ENCODE results near the gene ORC1. TPM values are rescaled to one million over a fixed set of nuclear protein-coding genes. Genes with fewer than 3 reads are reported as not detected.

The ORC1 gene
- total and polyA plus RNA-seq, 2 of the 8 experiments (the other 6 are each of a cell fraction or from before 2014, with no cell fraction given), result 36.9 to 49.0 TPM

DNA sequence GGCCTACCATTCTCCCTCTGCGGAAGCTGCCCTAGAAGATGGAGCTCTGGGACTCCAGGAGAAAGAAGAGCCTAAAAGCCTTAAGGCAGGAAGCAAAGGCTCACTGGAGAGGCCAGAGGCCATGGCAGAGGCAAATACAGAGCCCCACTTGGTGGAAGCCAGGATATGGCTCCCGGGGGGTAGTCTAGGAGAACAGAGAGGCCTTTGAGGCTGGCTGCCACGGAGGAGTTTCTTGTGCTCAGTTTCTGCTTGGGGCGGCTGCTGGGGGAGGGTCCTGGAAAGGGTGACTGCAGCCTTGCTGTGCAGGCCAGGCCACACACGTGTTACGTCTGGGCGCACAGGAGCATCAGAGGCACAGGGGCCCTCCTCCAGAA lies 43.6 kb downstream of the ORC1 start (continued):
- TF ChIP-seq POLR2AphosphoS5 (IDR thresholded peaks at IDR 0.05; ENCODE audit: low read depth, low read length) (no peak), RXRA (IDR thresholded peaks at IDR 0.05; ENCODE audit: insufficient read depth, low read depth, low read length) (no peak)
